Activated CD8-positive, alpha-beta T cell treated with anti-CD3 and anti-CD28 coated beads for 36 hours (primary cell): ENCODE measurements around the gene PNPLA1. TPM values are rescaled to one million over a fixed set of nuclear protein-coding genes. Genes with fewer than 3 reads are reported as not detected.

Source experiments
- ATAC-seq: fragments of 200-7000 bp; cut with Tn5 transposase; one replicate; pipeline ENCODE4 v1.10.0; 2021; ENCODE audit warnings: mild to moderate bottlenecking, moderate library complexity
- CTCF ChIA-PET: fragments of 350-600 bp; sonication (Branson Sonifier 250); formaldehyde crosslinking; loops from one replicate; lab custom pipeline; 2021; ENCODE audit warnings: antibody characterized with exemption; lab: Charles Lee
- POLR2A ChIA-PET: fragments of 350-600 bp; sonication (Branson Sonifier 250); formaldehyde crosslinking; loops from one replicate; lab custom pipeline; 2021; ENCODE audit warnings: antibody characterized with exemption; lab: Charles Lee
- DNase-seq: peaks from one replicate; pipeline ENCODE4 v3.0.0-alpha.2; 2020
- H3K27ac Mint-ChIP-seq: one replicate; pipeline ENCODE4 v1.8.0; 2021; ENCODE audit warnings: mild to moderate bottlenecking, mixed read lengths
- H3K27me3 Mint-ChIP-seq: one replicate; pipeline ENCODE4 v1.8.0; 2021; ENCODE audit warnings: mixed read lengths
- H3K36me3 Mint-ChIP-seq: one replicate; pipeline ENCODE4 v1.8.0; 2021; ENCODE audit warnings: low read depth, mixed read lengths
- H3K4me1 Mint-ChIP-seq: one replicate; pipeline ENCODE4 v1.8.0; 2021; ENCODE audit warnings: low read depth, mixed read lengths
- H3K4me3 Mint-ChIP-seq: one replicate; pipeline ENCODE4 v1.8.0; 2021; ENCODE audit warnings: mild to moderate bottlenecking, moderate library complexity, mixed read lengths
- H3K9me3 Mint-ChIP-seq: one replicate; pipeline ENCODE4 v1.8.0; 2021; ENCODE audit warnings: mixed read lengths
- CTCF ChIP-seq: fragments of 200-600 bp; IDR thresholded peaks from one replicate; pipeline ENCODE4 v1.8.0; 2022; ENCODE audit warnings: antibody characterized with exemption, mild to moderate bottlenecking
- intact Hi-C: fragments of 100-400 bp; cut with micrococcal nuclease; formaldehyde crosslinking; loops from one replicate; pipeline ENCODE4 v1.10.0; 2022
- total RNA-seq, 2 experiments: library from RNA; stranded (reverse); gene quantifications; one replicate each; pipeline ENCODE4 v1.2.3, GENCODE V29; 2021

The PNPLA1 gene
- total RNA-seq, 2 experiments from 2014 or later: not detected

DNA sequence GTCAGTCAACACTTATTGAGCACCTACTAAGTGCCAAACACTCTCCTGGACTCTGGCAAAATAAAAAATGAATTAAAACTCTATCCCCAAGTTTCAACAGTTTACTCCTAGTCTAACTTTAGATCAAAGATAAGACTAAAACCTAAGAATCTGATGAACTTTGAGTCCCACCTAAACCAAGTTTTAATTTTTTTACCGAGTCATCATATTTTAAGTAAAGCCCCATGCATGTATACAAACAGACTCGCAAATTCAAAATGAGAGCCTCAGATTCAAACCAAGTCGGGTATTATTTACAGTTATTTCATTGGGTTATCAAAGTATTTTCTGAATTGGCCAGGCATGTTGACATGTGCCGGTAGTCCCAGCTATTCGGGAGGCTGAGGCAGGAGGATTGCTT is 38.7 kb downstream of the PNPLA1 start:
- ChIA-PET CTCF (interaction anchor here (1.1 to 1.8 kb wide), 3 partner anchors 9 to 64 kb away, joined by 3 to 6 read pairs (median 3); no protein-coding TSS in a partner anchor), POLR2A (interaction anchor here (0.8 to 1.0 kb wide), 2 partner anchors 21 to 50 kb away, joined by 3 read pairs; no protein-coding TSS in a partner anchor)
- Mint-ChIP-seq H3K27me3 (no peaks in the 10 kb centered on the region), H3K36me3 (no peaks in the 10 kb centered on the region), H3K27ac (no peak overlapping the region), H3K4me3 (no peak overlapping the region), H3K4me1 (no peaks in the 10 kb centered on the region), H3K9me3 (no peaks in the 10 kb centered on the region)
- no peak for TF ChIP-seq CTCF
- intact Hi-C loops: loop anchor here (10.0 kb wide), 1 partner anchor 284 kb away; the partner anchor contains the start of genes MAPK14 and SLC26A8
- DNase-seq (no peak), ATAC-seq (no peak)

- Mint-ChIP-seq H3K27ac (no peak overlapping the region), H3K9me3 (no peaks in the 10 kb centered on the region), H3K36me3 (no peaks in the 10 kb centered on the region), H3K4me1 (no peaks in the 10 kb centered on the region), H3K4me3 (no peak overlapping the region), H3K27me3 (no peaks in the 10 kb centered on the region)
- ChIA-PET POLR2A (interaction anchor here (0.8 to 1.0 kb wide), 2 partner anchors 20 to 49 kb away, joined by 3 read pairs; no protein-coding TSS in a partner anchor), CTCF (interaction anchor here (1.1 to 1.8 kb wide), 2 partner anchors 32 to 457 kb away, joined by 3 to 6 read pairs; no protein-coding TSS in a partner anchor)
- no peak for TF ChIP-seq CTCF
- ATAC-seq (no peak), DNase-seq (no peak)
- intact Hi-C loops: loop anchor here (10.0 kb wide), 1 partner anchor 284 kb away; the partner anchor contains the start of genes MAPK14 and SLC26A8
Observed at GRCh38 chr6:36309203-36309602, 39.3 kb downstream of the PNPLA1 start.

DNA sequence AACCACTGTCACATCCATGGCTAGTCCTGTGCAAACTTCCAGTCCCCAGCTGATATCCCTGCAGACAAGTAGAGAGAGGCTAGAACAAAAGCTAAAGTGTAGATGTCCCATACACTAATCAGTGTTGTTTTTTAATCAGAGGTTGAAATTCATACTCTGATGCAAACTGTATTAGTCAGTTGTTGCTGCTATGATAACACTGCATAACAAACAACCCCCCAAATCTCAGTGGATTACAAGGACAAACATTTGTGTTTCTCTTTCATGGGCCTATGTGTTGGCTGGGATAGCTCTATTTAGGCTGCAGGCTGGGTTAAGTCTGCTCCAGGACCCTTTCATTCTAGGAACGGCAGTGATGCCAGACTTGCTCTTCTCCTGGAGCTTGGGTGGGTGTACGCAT is 40.0 kb downstream of the PNPLA1 start:
- Mint-ChIP-seq H3K27me3 (no peaks in the 10 kb centered on the region), H3K4me3 (no peak overlapping the region), H3K9me3 (no peaks in the 10 kb centered on the region), H3K36me3 (no peaks in the 10 kb centered on the region), H3K4me1 (no peaks in the 10 kb centered on the region), H3K27ac (no peak overlapping the region)
- no peak for DNase-seq
- ChIA-PET CTCF (interaction anchor here (0.9 to 3.4 kb wide), 5 partner anchors 8 to 456 kb away, joined by 3 to 13 read pairs (median 6); no protein-coding TSS in a partner anchor), POLR2A (interaction anchor here (0.8 to 1.4 kb wide), 2 partner anchors 32 to 180 kb away, joined by 3 to 4 read pairs; partner anchors contain the start of gene MAPK13)
- TF ChIP-seq CTCF: no peak
- intact Hi-C loops: loop anchor here (10.0 kb wide), 1 partner anchor 285 kb away; the partner anchor contains the start of genes MAPK14 and SLC26A8
- no peak for ATAC-seq

- intact Hi-C loops: no loop called here
- ATAC-seq: no peak
- Mint-ChIP-seq H3K27ac (no peak overlapping the region), H3K4me1 (no peaks in the 10 kb centered on the region), H3K4me3 (no peak overlapping the region), H3K9me3 (no peaks in the 10 kb centered on the region), H3K36me3 (no peaks in the 10 kb centered on the region), H3K27me3 (no peaks in the 10 kb centered on the region)
- POLR2A ChIA-PET: no interaction called here
- TF ChIP-seq CTCF: no peak
- DNase-seq: no peak
- CTCF ChIA-PET: interaction anchor here (0.9 to 3.4 kb wide), 3 partner anchors 11 to 45 kb away, joined by 3 to 13 read pairs (median 5); no protein-coding TSS in a partner anchor
Observed at GRCh38 chr6:36312854-36313648, 43.2 kb downstream of the PNPLA1 start.

DNA sequence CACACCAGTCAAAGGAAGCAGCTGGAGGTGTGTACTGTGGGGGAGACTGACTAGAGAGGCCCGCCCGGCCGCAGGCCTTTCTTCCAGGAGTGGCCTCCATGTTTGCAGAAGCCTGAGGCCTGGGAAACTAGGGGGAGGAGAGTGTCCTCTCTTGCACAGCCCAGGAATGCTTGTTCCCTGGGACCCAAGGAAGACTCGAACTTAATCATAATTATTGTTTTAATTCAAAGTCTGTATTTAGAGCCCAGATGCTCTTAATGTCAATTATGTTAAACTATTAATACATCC is 43.7 kb downstream of the PNPLA1 start:
- no peak for TF ChIP-seq CTCF
- ChIA-PET POLR2A (no interaction called here), CTCF (no interaction called here)
- intact Hi-C loops: no loop called here
- Mint-ChIP-seq H3K36me3 (no peaks in the 10 kb centered on the region), H3K4me3 (no peak overlapping the region), H3K9me3 (no peaks in the 10 kb centered on the region), H3K27me3 (no peaks in the 10 kb centered on the region), H3K27ac (no peak overlapping the region), H3K4me1 (no peaks in the 10 kb centered on the region)
- ATAC-seq (no peak), DNase-seq (no peak)
